NCI-H1417 treated with DMSO at 0.1 percent for 48 hours (cell line): ENCODE measurements around the gene HAVCR1.

Experiments used
- DNase-seq: peaks from one replicate; lab custom pipeline; 2025; lab: John Stamatoyannopoulos, UW

Gene HAVCR1

DNA sequence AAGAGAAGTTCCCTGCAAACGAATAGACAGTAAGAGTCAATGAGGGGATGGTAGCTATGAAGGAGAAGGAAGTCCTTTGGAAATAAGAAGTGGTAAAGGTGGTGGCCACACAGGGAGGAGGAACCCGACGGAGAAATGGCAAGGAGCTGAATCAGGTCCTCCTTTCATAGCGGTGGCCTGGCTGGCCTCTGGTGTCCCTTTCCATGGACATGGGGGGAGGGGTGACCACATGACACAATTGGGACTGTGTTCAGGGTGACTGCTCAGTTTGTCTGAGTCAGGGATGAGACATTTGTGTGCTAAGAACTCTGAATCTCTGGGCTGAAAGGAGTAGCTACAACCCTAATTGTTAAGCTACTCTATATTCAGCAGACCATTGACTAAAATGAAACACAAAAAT, 67.2 kb downstream of the HAVCR1 start:
- DNase-seq: no peak

DNA sequence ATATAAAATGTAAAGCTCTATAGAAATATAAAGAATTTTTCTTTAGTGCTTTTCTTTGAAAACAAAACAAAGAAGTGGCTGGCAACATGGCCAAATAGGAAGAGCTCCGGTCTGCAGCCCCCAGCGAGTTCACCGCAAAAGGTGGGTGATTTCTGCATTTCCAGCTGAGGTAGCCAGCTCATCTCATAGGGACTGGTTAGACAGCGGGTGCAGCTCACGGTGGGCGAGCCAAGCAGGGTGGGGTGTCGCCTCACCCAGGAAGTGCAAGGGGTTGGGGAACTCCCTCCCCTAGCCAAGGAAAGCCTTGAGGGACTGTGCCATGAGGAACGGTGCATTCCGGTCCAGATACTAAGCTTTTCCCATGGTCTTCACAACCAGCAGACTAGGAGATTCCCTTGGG, 74.9 kb downstream of the HAVCR1 start:
- no peak for DNase-seq

DNA sequence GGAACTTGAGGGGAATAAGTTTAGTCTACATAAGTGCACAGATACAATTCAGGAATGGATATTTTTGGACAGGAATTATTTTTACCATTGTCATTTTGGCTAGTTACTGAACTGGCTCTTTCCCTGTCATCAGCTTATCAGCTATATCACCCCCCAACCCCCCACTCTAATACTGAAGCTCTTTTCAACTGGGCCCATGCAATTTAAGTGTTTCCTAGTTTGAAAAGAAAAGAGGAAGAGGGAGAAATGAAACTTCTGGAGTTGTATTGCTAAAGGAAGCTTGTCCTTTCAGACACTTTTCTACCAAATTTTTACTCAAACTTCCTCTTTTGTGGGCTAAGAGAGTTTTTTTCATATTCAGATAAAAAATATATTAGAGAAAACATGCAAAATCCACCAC, 77.4 kb downstream of the HAVCR1 start:
- DNase-seq: no peak
